NK-92 (cell line): ENCODE results near the gene PCDHB5.
"Not testable (repeated sequence)": the region's sequence is repeated elsewhere in the genome, so short reads cannot be mapped to it uniquely, and the experiment has no call there.

ENCODE experiments used
- DNase-seq: peaks from one replicate; lab custom pipeline; 2025; ENCODE audit not compliant: unreplicated experiment; lab: John Stamatoyannopoulos, UW

The PCDHB5 gene

DNA sequence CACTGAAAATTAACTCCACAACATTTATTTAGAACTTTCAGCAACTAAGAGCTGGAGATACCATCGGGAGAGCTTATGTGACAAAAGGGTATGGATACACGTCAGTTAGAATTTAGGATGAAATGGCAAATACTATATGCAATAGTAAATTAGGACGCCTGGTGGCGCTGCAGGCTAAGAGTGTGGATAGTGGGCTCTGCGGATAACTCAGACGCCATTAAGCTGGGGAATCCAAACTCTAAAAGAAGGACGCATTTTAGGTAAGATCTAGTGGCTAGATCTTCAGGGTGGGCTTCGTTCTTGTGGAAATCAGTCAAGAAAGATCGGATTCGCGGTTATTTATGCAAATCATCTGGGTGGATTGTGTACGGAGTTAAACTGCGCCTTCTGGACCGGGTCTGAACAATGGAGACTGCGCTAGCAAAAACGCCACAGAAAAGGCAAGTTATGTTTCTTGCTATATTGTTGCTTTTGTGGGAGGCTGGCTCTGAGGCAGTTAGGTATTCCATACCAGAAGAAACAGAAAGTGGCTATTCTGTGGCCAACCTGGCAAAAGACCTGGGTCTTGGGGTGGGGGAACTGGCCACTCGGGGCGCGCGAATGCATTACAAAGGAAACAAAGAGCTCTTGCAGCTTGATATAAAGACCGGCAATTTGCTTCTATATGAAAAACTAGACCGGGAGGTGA lies at the start of gene PCDHB5:
Gene PCDHB5, plus strand, starts transcription at position 177 of the 688 bp plus-strand sequence. Its CDS starts 229 bp downstream, at position 406.
- no peak for DNase-seq

DNA sequence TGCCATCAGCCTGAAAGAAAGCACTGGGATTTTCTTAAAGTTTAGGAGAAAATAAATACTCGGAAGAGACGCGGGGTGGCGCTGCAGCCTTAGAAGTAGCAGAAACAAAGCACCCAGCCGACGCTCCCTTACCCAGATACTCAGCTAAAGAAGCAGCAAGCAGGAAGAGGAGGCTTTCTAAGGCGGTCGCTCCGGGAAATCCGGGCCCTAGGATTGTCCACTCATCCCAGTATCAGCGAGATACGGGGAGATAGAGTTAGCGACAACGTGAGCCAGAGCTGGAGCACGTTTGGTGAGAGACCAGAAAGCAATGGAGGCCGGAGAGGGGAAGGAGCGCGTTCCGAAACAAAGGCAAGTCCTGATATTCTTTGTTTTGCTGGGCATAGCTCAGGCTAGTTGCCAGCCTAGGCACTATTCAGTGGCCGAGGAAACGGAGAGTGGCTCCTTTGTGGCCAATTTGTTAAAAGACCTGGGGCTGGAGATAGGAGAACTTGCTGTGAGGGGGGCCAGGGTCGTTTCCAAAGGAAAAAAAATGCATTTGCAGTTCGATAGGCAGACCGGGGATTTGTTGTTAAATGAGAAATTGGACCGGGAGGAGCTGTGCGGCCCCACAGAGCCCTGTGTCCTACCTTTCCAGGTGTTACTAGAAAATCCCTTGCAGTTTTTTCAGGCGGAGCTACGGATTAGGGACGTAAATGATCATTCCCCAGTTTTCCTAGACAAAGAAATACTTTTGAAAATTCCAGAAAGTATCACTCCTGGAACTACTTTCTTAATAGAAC lies 40.3 kb upstream of the PCDHB5 start, which contains the start of gene PCDHB2:
Gene PCDHB2, plus strand, starts transcription at position 135 of the 782 bp plus-strand sequence. Its CDS starts 176 bp downstream, at position 311.
- no peak for DNase-seq

DNA sequence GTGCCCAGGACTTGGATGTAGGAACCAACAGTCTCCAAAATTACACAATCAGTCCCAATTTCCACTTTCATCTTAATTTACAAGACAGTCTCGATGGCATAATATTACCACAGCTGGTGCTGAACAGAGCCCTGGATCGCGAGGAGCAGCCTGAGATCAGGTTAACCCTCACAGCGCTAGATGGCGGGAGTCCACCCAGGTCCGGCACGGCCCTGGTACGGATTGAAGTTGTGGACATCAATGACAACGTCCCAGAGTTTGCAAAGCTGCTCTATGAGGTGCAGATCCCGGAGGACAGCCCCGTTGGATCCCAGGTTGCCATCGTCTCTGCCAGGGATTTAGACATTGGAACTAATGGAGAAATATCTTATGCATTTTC lies 39.8 kb upstream of the PCDHB5 start:
- no peak for DNase-seq

DNA sequence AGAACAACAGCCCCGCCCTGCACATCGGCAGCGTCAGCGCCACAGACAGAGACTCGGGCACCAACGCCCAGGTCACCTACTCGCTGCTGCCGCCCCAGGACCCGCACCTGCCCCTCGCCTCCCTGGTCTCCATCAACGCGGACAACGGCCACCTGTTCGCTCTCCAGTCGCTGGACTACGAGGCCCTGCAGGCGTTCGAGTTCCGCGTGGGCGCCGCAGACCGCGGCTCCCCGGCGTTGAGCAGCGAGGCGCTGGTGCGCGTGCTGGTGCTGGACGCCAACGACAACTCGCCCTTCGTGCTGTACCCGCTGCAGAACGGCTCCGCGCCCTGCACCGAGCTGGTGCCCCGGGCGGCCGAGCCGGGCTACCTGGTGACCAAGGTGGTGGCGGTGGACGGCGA lies 38.8 kb upstream of the PCDHB5 start:
- DNase-seq, result not testable (repeated sequence)

DNA sequence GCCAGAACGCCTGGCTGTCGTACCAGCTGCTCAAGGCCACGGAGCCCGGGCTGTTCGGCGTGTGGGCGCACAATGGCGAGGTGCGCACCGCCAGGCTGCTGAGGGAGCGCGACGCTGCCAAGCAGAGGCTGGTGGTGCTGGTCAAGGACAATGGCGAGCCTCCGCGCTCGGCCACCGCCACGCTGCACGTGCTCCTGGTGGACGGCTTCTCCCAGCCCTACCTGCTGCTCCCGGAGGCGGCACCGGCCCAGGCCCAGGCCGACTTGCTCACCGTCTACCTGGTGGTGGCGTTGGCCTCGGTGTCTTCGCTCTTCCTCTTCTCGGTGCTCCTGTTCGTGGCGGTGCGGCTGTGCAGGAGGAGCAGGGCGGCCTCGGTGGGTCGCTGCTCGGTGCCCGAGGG lies 38.4 kb upstream of the PCDHB5 start:
- DNase-seq, result not testable (repeated sequence)

DNA sequence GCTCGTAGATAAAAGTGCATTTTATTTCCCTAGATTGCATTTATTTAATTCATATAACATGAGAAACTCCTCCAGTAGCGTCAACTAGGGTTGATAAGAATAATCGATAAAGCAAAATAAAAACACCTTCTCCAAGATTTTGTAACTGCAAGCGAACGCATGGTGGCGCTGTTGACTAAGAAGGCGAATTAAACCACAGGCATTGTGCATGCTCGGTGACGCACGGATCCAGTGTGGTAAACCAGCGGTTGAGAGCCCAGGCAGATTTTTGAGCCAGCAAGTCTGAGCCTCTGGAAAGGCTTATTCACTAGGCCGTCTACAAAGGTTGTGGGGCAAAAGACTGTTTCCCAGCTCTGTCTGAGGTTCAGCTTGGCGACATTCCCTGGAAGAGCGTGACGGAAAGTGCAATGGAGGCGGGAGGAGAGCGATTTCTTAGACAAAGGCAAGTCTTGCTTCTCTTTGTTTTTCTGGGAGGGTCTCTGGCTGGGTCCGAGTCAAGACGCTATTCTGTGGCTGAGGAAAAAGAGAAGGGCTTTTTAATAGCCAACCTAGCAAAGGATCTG lies 34.7 kb upstream of the PCDHB5 start, which contains the start of gene PCDHB3:
Gene PCDHB3, plus strand, starts transcription at position 231 of the 563 bp plus-strand sequence. Its CDS starts 177 bp downstream, at position 408.
- peak; percentile 2 for DNase-seq

DNA sequence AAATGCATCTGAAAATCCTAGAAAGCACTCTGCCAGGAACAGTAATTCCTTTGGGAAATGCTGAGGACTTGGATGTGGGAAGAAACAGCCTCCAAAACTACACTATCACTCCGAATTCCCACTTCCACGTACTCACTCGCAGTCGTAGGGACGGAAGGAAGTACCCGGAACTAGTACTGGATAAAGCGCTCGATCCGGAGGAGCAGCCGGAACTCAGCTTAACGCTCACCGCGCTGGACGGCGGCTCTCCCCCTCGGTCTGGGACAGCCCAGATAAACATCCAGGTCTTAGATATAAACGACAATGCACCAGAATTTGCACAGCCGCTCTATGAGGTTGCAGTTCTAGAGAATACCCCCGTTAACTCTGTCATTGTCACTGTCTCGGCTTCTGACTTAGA lies 33.9 kb upstream of the PCDHB5 start:
- no peak for DNase-seq

DNA sequence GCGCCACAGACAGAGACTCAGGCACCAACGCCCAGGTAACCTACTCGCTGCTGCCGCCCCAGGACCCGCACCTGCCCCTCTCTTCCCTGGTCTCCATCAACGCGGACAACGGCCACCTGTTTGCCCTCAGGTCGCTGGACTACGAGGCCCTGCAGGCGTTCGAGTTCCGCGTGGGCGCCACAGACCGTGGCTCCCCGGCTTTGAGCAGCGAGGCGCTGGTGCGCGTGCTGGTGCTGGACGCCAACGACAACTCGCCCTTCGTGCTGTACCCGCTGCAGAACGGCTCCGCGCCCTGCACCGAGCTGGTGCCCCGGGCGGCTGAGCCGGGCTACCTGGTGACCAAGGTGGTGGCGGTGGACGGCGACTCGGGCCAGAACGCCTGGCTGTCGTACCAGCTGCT lies 32.9 kb upstream of the PCDHB5 start:
- not testable (repeated sequence) for DNase-seq

DNA sequence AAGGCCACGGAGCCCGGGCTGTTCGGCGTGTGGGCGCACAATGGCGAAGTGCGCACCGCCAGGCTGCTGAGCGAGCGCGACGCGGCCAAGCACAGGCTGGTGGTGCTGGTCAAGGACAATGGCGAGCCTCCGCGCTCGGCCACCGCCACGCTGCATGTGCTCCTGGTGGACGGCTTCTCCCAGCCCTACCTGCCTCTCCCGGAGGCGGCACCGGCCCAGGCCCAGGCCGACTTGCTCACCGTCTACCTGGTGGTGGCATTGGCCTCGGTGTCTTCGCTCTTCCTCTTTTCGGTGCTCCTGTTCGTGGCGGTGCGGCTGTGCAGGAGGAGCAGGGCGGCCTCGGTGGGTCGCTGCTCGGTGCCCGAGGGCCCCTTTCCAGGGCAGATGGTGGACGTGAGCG lies 32.5 kb upstream of the PCDHB5 start:
- not testable (repeated sequence) for DNase-seq

DNA sequence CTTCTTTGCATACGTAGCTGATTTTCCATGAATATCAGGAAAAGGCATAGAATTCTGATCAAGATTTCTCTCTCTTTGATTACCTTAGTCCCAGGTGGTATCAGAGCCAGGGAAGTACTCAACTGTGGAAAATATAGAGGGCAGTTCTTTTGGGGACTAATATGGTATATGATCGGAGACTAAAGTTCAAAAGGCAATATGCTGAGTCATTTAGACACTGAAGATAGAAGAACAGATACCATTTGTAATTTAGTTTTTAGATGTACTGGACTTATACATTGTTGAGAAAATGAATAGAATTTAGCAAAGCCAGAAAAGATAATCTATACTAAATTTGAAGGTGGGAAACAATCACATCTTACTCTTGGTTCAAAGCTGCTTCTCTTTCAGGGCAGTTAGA lies 29.7 kb upstream of the PCDHB5 start:
- no peak for DNase-seq

DNA sequence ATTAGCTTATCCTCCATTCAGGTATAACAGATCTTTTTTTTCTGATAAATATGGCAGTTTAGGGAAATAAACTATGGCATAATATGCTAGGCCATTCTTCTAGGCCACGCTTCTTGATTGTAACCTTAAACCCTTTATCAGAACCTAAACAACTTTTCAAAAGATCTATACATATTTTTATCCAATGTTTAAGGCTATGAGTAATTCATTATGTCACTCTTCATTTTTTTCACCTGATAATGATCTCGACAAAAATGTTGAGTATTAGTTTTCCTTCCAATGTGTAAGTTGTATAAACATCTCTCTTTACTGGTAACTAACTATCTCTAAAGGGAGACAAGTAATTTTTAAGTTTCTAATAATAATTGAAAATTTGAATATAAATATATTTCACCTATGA lies 15.8 kb upstream of the PCDHB5 start:
- no peak for DNase-seq

DNA sequence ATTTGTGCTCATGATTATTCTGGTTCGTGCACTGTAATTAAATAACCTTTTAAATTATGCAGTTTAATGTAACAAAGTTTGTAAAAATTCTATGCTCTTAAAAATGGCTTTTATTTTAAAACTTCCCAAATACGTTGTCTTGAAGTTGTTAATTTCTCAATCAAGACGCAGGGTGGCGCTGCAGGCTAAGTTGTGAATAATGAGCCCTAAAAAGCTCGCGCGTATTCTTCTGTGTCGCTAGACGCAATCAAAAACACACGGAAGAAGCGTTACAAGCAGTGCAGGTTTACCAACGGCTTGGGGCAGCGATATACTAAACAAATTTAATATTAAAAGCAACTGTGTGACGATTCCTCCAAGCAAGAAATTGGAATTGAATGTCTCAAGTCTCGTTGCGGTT lies 13.4 kb upstream of the PCDHB5 start, which contains the start of gene PCDHB4:
Gene PCDHB4, plus strand, starts transcription at position 256 of the 400 bp plus-strand sequence. CDS start 181 bp downstream, outside the sequence.
- DNase-seq, result no peak

DNA sequence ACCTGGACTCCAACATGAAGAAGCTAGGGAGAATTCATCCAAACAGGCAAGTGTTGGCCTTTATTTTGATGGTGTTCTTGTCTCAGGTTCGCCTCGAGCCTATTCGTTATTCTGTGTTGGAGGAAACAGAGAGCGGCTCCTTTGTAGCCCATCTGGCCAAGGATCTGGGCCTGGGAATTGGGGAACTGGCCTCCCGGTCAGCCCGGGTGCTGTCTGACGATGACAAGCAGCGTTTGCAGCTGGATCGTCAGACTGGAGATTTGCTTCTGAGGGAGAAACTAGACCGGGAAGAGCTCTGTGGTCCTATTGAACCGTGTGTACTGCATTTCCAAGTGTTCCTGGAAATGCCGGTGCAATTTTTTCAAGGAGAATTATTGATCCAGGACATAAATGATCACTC lies 13.0 kb upstream of the PCDHB5 start:
- no peak for DNase-seq

DNA sequence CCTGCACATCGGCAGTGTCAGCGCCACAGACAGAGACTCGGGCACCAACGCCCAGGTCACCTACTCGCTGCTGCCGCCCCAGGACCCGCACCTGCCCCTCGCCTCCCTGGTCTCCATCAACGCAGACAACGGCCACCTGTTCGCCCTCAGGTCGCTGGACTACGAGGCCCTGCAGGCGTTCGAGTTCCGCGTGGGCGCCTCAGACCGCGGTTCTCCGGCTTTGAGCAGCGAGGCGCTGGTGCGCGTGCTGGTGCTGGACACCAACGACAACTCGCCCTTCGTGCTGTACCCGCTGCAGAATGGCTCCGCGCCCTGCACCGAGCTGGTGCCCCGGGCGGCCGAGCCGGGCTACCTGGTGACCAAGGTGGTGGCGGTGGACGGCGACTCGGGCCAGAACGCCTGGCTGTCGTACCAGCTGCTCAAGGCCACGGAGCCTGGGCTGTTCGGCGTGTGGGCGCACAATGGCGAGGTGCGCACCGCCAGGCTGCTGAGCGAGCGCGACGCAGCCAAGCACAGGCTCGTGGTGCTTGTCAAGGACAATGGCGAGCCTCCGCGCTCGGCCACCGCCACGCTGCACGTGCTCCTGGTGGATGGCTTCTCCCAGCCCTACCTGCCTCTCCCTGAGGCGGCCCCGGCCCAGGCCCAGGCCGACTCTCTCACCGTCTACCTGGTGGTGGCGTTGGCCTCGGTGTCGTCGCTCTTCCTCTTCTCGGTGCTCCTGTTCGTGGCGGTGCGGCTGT lies 11.4 kb upstream of the PCDHB5 start:
- not testable (repeated sequence) for DNase-seq

DNA sequence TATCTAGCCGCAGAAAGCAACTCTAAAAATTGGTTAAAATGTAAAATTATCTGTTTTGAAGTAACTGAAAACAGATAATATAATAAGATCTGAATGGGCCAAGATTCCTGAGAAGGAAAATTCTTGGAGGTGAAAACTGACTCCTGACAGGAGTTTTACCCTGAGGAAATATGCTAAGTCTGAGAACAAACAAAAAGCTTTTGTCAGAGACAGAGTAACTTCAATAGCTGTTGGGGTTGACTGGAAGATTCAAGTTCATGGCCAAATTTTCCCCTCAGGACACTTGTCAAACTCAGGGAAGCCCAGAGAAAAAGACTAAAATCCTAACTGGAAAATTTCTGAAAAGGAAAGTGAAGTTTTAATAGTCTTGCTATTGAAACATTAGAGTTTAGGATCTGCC lies 7.7 kb upstream of the PCDHB5 start:
- no peak for DNase-seq

DNA sequence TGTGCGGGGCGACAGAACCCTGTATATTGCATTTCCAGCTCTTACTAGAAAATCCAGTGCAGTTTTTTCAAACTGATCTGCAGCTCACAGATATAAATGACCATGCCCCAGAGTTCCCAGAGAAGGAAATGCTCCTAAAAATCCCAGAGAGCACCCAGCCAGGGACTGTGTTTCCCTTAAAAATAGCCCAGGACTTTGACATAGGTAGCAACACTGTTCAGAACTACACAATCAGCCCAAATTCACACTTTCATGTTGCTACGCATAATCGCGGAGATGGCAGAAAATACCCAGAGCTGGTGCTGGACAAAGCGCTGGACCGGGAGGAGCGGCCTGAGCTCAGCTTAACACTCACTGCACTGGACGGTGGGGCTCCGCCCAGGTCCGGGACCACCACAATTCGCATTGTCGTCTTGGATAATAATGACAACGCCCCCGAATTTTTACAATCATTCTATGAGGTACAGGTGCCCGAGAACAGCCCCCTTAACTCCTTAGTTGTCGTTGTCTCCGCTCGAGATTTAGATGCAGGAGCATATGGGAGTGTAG lies 786 bp downstream of the PCDHB5 start:
- no peak for DNase-seq

DNA sequence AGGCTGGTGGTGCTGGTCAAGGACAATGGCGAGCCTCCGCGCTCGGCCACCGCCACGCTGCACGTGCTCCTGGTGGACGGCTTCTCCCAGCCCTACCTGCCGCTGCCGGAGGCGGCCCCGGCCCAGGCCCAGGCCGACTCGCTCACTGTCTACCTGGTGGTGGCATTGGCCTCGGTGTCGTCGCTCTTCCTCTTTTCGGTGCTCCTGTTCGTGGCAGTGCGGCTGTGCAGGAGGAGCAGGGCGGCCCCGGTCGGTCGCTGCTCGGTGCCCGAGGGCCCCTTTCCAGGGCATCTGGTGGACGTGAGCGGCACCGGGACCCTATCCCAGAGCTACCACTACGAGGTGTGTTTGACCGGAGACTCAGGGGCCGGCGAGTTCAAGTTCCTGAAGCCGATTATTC lies 2.3 kb downstream of the PCDHB5 start:
- DNase-seq, result not testable (repeated sequence)

DNA sequence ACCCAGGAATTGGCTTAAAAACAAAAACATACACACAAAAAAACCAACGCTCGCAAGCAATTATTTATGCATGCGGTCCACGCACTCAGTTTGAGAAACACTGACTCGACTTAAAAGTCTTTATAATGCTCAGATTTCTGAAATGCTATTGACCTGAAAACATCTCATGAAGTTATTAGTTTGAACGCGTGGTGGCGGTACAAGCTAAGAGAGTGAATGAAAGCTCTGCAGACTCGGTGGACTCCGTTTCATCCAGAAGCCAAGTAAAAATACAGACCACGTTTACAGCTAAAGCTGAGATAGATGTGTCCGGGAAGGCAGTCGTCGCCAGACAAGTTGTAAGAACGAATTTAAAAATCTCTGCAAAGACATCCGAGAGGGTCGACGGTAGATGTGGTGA lies 14.8 kb downstream of the PCDHB5 start, which contains the start of gene PCDHB6:
Gene PCDHB6, plus strand, starts transcription at position 246 of the 400 bp plus-strand sequence. CDS start 201 bp downstream, outside the sequence.
- DNase-seq, result no peak

DNA sequence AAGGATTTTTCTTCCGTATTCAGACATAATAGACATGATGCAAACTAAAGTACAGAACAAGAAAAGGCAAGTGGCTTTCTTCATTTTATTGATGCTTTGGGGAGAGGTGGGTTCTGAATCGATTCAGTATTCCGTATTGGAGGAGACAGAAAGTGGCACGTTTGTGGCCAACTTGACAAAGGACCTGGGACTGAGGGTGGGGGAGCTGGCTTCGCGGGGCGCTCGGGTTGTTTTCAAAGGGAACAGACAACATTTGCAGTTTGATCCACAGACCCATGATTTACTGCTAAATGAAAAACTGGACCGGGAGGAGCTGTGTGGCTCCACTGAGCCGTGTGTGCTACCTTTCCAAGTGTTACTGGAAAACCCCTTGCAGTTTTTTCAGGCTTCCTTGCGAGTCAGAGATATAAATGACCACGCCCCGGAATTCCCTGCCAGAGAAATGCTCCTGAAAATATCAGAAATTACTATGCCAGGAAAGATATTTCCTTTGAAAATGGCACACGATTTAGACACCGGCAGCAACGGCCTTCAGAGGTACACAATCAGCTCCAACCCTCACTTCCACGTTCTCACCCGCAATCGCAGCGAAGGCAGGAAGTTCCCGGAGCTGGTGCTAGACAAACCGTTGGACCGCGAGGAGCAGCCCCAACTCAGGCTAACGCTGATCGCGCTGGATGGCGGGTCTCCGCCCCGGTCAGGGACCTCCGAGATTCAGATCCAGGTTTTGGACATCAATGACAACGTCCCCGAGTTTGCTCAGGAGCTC lies 15.4 kb downstream of the PCDHB5 start:
- DNase-seq, result no peak

DNA sequence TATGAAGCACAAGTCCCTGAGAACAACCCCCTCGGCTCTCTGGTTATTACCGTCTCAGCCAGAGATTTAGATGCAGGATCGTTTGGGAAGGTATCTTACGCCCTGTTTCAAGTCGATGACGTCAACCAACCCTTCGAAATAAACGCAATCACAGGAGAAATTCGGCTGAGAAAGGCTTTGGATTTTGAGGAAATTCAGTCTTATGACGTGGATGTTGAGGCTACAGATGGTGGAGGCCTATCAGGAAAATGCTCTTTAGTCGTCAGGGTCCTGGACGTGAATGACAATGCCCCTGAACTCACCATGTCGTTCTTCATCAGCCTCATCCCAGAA lies 16.0 kb downstream of the PCDHB5 start:
- no peak for DNase-seq
